Omental fat pad (tissue), 4 donors: ENCODE measurements around the gene DNAH7. TPM values are rescaled to one million over a fixed set of nuclear protein-coding genes. Genes with fewer than 3 reads are reported as not detected.
"Not testable (repeated sequence)": the region's sequence is repeated elsewhere in the genome, so short reads cannot be mapped to it uniquely, and the experiment has no call there.

Experiments
- ATAC-seq: fragments of 150-250 bp; one replicate; pipeline ENCODE4 v1.9.1; 2016; ENCODE audit warnings: mild to moderate bottlenecking, moderate library complexity; ENCODE audit not compliant: low FRiP score
- DNase-seq: peaks from one replicate; pipeline ENCODE4 v3.0.0-alpha.2; 2019; ENCODE audit warnings: low spot score
- total RNA-seq, 4 donors: library from RNA; depleted of rRNA; stranded (reverse); fragments of >200 nt; gene quantifications; one replicate each; pipeline ENCODE4 v1.1.0, GENCODE V29; 2016
- TF ChIP-seq, protein P1 (sequence below), 3 donors: fragments of 450-650 bp; IDR thresholded peaks; one replicate each; pipeline ENCODE4 v1.5.1; 2016 to 2017; ENCODE audit warnings: antibody characterized with exemption in 3 of 3, mild to moderate bottlenecking in 3 of 3, moderate library complexity in 2 of 3

The DNAH7 gene
- total RNA-seq, 4 donors from 2014 or later = 0.16 to 3.6 (median 1.4) TPM

- TF ChIP-seq, protein P1, sequence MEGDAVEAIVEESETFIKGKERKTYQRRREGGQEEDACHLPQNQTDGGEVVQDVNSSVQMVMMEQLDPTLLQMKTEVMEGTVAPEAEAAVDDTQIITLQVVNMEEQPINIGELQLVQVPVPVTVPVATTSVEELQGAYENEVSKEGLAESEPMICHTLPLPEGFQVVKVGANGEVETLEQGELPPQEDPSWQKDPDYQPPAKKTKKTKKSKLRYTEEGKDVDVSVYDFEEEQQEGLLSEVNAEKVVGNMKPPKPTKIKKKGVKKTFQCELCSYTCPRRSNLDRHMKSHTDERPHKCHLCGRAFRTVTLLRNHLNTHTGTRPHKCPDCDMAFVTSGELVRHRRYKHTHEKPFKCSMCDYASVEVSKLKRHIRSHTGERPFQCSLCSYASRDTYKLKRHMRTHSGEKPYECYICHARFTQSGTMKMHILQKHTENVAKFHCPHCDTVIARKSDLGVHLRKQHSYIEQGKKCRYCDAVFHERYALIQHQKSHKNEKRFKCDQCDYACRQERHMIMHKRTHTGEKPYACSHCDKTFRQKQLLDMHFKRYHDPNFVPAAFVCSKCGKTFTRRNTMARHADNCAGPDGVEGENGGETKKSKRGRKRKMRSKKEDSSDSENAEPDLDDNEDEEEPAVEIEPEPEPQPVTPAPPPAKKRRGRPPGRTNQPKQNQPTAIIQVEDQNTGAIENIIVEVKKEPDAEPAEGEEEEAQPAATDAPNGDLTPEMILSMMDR (IDR thresholded peaks at IDR 0.05) = no peak
- no peak for ATAC-seq
- no peak for DNase-seq
These were observed 123.6 kb downstream of the DNAH7 start for GRCh38 chr2:195945056-195945455.

DNA sequence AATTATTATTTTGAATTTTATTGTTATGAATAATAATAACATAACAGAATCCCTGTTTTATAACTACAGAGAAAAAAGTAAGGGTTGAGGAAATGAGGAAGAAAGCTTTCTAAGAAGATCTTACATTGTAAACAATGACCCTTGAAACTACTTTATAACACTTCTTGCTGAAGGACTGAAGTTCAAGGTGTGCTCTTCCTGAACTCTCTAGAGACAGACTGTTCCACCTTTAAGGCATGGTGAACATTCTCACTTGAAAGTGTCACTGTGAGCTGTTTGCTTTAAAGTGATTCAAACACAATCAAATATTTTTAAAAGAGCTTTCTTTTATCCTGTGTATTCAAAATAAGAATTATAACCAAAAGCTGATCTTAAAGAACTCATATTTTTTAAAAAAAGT is 131.5 kb downstream of the DNAH7 start:
- no peak for DNase-seq
- ATAC-seq = no peak
- TF ChIP-seq, protein P1 (IDR thresholded peaks at IDR 0.05) = no peak

GRCh38 chr2:195934484-195934883 is 134.2 kb downstream of the DNAH7 start:
- no peak for ATAC-seq
- TF ChIP-seq, protein P1 (IDR thresholded peaks at IDR 0.05) = no peak
- no peak for DNase-seq

DNA sequence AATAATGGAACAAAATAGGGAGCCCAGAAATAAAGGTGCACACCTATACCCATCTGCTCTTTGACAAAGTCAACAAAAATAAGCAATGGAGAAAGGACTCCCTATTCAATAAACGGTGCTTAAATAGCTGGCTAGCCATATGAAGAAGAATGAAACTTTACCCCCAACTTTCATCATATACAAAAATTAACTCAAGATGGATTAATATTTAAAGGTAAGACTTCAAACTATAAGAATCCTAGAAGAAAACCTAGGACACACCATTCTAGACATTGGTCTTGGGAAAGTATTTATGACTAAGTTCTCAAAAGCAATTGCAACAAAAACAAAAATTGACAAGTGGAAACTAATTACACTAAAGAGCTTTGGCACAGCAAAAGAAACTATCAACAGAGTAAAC is 139.1 kb downstream of the DNAH7 start:
- no peak for ATAC-seq

GRCh38 chr2:195925120-195925519 is 143.5 kb downstream of the DNAH7 start:
- TF ChIP-seq, protein P1 (IDR thresholded peaks at IDR 0.05) = no peak
- no peak for DNase-seq
- ATAC-seq = no peak

More for the DNA sequence above, 139.1 kb downstream of the DNAH7 start:
- TF ChIP-seq, protein P1 (IDR thresholded peaks at IDR 0.05) = no peak
- no peak for DNase-seq

DNA sequence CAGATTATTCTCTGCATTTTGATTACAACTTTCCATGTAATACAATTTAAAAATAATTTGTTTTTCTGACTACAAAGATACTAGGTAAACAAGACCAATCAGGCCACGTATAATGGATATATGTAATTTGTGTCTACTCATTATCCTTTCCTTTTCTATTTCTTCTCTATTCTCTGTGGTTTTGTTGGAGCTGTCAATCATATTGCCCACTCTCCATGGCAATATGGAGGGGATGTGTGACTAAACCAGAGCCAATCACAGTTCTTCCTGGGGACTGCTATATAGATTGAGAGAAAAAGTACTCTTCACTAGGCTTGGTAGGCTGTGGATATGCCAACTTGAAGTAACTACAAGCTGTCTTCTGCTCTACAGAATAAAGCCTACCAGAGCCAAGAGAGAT is 144.7 kb downstream of the DNAH7 start:
- TF ChIP-seq, protein P1 (IDR thresholded peaks at IDR 0.05) = no peak
- ATAC-seq (no peak), DNase-seq (no peak)

- not testable (repeated sequence) for ATAC-seq, DNase-seq
These were observed 151.5 kb downstream of the DNAH7 start for GRCh38 chr2:195917021-195917600.
